ENCODE results near the gene CDC37L1.
"Not testable (repeated sequence)": the region's sequence is repeated elsewhere in the genome, so short reads cannot be mapped to it uniquely, and the experiment has no call there.

Gene CDC37L1

DNA sequence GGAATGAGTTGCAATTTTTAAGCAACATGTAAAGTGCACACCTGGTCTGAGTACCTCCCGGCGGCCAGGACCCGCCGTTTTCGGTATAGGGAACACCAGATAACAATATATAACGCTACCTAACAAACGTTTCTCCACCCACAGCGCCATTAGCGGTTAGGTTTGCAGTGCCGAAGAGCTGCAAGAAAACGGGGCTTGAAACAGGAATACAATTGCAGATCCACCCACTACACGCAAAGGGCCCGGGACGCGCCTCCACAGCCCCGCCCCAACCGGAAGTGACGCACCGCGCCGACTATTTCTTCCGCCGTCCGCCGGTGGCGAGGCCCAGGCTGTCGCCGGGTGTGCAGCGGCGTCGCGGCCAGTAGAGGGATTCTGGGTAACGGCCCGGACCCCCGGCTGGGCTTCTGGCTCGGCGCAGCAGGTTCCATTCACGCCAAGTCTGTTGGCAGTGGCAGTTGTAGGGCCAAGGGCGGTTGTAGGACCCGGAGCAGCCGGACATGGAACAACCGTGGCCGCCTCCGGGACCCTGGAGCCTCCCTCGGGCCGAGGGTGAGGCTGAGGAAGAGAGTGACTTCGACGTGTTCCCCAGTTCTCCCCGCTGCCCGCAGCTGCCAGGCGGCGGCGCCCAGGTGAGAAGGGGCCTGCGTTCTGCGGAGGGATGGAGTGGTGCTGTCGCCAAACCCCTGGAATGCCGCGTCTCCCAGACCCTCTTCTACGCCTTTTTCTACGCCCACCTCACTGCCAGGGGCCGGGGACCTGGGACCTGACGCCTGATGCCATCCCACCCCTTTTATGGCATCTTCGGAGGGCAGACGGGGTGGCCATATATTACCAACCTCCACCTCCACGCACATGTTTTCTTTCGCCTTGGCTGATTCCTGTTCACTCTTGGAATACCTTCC is at the start of gene CDC37L1:
Gene CDC37L1, plus strand, starts transcription at position 302 of the 905 bp plus-strand sequence. Its CDS starts 199 bp downstream, at position 501.
- no peaks in the 10 kb centered on the region for H3K9me3 Mint-ChIP-seq
- H3K27ac Mint-ChIP-seq = no peak within 1 kb of the TSS
- peaks cover 9% of the 10 kb centered on the region for H3K36me3 Mint-ChIP-seq
- peak; percentile 95 for ATAC-seq (ENCODE audit: low read depth)
- no peak within 1 kb of the TSS for H3K4me3 Mint-ChIP-seq
- peak; percentile 99 for DNase-seq (ENCODE audit: low spot score in 2 of 2)
- peaks cover 11% of the 10 kb centered on the region for H3K4me1 Mint-ChIP-seq
- peaks cover 1% of the 10 kb centered on the region for H3K27me3 Mint-ChIP-seq

DNA sequence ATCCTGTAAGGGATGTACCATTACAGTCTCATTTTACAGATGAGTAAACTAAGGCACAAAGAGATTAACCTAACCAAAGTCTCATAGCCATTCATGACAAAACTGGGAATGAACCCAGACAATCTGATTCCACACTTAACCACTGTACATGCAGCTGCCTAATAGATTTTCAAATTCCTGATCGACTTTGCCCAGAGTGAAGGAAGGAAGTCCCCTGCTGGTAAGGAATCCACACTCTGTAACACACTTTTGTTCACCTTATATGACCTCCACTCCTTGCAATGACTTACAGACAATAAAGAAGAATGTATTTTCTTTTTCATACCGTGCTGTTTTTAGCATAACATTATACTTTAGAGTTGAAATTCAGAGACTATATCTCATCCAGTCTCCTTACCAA is 48.5 kb upstream of the CDC37L1 start:
- ATAC-seq (ENCODE audit: low read depth) (no peak), DNase-seq (ENCODE audit: low spot score in 2 of 2) (no peak)
- no peaks in the 10 kb centered on the region for H3K36me3 Mint-ChIP-seq
- no peaks in the 10 kb centered on the region for H3K4me1 Mint-ChIP-seq
- no peaks in the 10 kb centered on the region for H3K9me3 Mint-ChIP-seq
- no peaks in the 10 kb centered on the region for H3K27me3 Mint-ChIP-seq
- H3K27ac Mint-ChIP-seq = no peak overlapping the region
- H3K4me3 Mint-ChIP-seq = no peak overlapping the region

DNA sequence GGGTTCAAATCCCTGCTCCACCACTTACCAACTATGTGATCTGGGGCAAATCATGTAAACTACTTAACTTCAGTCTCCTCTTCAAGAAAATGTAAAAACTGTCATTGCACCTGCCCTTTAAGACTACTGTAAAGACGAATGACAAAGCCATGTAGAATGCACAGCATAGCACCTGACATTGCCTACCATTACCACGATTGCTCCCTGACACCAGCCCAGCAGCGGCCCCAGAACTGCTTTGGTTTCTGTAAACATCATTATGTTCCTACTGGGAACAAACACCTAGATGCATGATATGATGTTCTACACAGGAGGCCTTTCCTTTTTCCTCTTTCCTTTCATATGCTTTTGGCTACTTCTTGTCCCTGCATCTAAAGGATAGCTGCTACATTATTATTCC is 40.4 kb upstream of the CDC37L1 start:
- H3K4me3 Mint-ChIP-seq = no peak overlapping the region
- no peaks in the 10 kb centered on the region for H3K9me3 Mint-ChIP-seq
- no peaks in the 10 kb centered on the region for H3K4me1 Mint-ChIP-seq
- H3K27me3 Mint-ChIP-seq = peaks cover 9% of the 10 kb centered on the region
- no peaks in the 10 kb centered on the region for H3K36me3 Mint-ChIP-seq
- DNase-seq (ENCODE audit: low spot score in 2 of 2) = no peak
- ATAC-seq (ENCODE audit: low read depth) = no peak
- no peak overlapping the region for H3K27ac Mint-ChIP-seq

DNA sequence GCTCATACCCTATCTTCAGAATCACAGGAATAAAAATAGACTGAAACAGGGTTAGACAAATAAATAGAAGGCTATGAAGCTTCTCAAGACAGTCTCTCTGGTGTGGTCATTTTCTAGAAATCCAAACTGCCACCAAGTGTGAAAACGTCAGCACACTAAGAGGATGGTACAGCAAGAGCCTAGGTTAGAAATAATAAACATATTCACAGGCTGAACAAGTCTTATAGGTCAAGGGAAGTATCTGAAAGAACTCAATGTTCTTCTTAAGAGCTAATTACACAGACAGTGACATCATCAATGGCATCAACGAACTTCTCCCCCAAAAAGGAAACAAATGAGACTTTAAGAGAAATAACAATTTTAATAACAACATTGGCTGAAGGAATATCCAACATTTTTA is 39.9 kb upstream of the CDC37L1 start:
- H3K27me3 Mint-ChIP-seq = peaks cover 9% of the 10 kb centered on the region
- no peaks in the 10 kb centered on the region for H3K36me3 Mint-ChIP-seq
- H3K27ac Mint-ChIP-seq = no peak overlapping the region
- H3K9me3 Mint-ChIP-seq = no peaks in the 10 kb centered on the region
- no peaks in the 10 kb centered on the region for H3K4me1 Mint-ChIP-seq
- ATAC-seq (ENCODE audit: low read depth) (no peak), DNase-seq (ENCODE audit: low spot score in 2 of 2) (no peak)
- no peak overlapping the region for H3K4me3 Mint-ChIP-seq

DNA sequence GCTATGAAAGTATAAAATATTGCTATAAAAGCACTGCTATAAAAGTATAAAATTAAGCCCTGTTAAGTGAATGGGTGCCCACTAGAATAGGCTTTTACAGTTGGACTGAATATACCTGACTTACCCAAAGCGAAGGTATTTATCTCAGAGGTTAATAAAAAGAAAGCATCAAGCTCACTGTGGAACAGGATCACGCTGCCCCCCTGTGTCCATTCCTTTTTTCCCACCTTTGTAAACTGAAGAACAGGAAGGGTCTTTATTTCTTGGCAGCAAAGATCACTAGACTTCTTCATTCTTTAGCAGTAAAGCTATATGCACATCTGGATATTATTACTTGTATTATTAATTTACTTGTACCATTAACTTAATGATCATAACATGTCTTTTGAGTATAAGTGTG is 39.3 kb upstream of the CDC37L1 start:
- Mint-ChIP-seq H3K4me1 (peaks cover 2% of the 10 kb centered on the region), H3K9me3 (no peaks in the 10 kb centered on the region), H3K4me3 (no peak overlapping the region), H3K27me3 (peaks cover 9% of the 10 kb centered on the region), H3K36me3 (no peaks in the 10 kb centered on the region), H3K27ac (no peak overlapping the region)
- DNase-seq (ENCODE audit: low spot score in 2 of 2) (no peak), ATAC-seq (ENCODE audit: low read depth) (no peak)

DNA sequence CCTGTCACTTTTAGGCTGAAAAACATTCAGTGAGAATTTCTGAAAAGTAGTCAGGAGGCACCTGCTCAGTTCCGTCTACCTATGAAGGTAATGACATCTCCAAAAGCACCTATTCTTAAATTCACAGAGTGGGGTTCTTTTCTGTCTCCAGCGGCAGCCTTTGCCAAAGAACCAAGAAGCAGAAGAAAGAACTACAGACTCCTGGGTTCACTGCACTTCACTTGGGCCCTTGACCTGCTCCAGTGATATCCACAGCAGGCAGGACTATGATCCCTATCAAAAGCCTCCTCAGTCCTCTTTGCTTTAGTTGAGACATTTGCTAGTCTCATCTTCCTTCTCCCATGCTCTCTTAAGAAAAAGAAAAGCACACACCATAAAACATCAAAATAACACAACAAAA is 37.0 kb upstream of the CDC37L1 start:
- H3K4me3 Mint-ChIP-seq = no peak overlapping the region
- no peak for ATAC-seq (ENCODE audit: low read depth)

DNA sequence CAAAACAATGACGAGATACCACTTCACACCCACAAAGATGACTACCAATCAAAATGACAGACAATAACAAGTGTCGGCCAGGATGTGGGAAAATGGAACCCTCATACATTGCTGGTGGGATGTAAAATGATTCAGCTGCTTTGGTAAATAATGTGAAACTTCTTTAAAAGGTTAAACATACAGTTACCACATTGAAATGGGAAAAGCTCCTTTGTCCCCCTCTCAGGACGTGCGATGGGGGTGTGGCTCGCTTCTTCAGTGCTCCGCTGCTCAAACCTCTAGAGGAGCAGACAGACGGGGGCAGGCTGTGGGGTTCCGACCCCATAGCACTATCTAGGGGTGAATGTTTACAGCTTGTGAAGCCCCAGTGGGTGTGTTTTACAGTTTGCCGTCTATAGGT is 25.3 kb upstream of the CDC37L1 start:
- no peak for ATAC-seq (ENCODE audit: low read depth)

More for the DNA sequence above, 37.0 kb upstream of the CDC37L1 start:
- no peak overlapping the region for H3K27ac Mint-ChIP-seq
- DNase-seq (ENCODE audit: low spot score in 2 of 2) = no peak
- H3K27me3 Mint-ChIP-seq = peaks cover 3% of the 10 kb centered on the region
- no peaks in the 10 kb centered on the region for H3K9me3 Mint-ChIP-seq
- H3K4me1 Mint-ChIP-seq = peaks cover 2% of the 10 kb centered on the region
- no peaks in the 10 kb centered on the region for H3K36me3 Mint-ChIP-seq

DNA sequence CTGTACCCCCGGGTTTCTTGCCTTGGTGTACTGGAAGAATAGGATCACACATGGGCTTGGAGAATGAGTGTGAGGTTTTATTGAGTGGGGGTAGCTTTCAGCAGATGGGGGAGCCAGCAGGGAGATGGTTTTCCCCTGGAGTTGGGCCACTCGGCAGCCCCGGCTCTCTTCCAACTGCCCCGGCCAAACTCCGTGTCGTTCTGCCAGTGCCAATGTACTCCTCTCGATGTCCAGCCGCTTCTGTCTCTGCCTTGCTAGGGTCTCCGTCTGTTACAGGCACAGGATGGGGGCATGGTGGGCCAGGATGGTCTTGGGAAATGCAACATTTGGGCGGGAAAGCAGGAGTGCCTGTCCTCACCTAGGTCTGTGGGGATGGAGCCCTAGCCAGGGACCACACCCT is 24.8 kb upstream of the CDC37L1 start:
- Mint-ChIP-seq H3K36me3 (no peaks in the 10 kb centered on the region), H3K9me3 (no peaks in the 10 kb centered on the region), H3K4me1 (no peaks in the 10 kb centered on the region), H3K4me3 (no peak overlapping the region), H3K27me3 (peaks cover 7% of the 10 kb centered on the region), H3K27ac (no peak overlapping the region)
- no peak for DNase-seq (ENCODE audit: low spot score in 2 of 2)
- no peak for ATAC-seq (ENCODE audit: low read depth)

More for the DNA sequence above, 25.3 kb upstream of the CDC37L1 start:
- Mint-ChIP-seq H3K36me3 (no peaks in the 10 kb centered on the region), H3K27ac (no peak overlapping the region), H3K27me3 (peaks cover 7% of the 10 kb centered on the region), H3K4me3 (no peak overlapping the region), H3K9me3 (no peaks in the 10 kb centered on the region), H3K4me1 (no peaks in the 10 kb centered on the region)
- DNase-seq (ENCODE audit: low spot score in 2 of 2) = no peak

DNA sequence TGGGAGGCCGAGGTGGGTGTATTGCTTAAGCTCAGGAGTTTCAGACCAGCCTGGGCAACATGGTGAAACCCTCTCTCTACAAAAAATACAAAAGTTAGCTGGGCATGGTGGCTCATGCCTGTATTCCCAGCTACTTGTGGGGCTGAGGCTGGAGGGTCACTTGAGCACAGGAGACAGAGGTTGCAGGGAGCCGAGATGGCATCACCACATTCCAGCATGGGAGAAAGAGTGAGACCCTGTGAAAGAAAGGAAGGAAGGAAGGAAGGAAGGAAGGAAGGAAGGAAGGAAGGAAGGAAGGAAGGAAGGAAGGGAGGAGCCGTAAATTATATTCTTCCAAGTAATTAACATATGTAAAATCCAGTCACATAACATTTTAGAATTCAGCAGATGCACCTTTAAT is 23.2 kb upstream of the CDC37L1 start:
- not testable (repeated sequence) for H3K27ac Mint-ChIP-seq; H3K36me3 Mint-ChIP-seq; ATAC-seq (ENCODE audit: low read depth); H3K4me3 Mint-ChIP-seq; DNase-seq (ENCODE audit: low spot score in 2 of 2); H3K27me3 Mint-ChIP-seq; H3K4me1 Mint-ChIP-seq; H3K9me3 Mint-ChIP-seq

DNA sequence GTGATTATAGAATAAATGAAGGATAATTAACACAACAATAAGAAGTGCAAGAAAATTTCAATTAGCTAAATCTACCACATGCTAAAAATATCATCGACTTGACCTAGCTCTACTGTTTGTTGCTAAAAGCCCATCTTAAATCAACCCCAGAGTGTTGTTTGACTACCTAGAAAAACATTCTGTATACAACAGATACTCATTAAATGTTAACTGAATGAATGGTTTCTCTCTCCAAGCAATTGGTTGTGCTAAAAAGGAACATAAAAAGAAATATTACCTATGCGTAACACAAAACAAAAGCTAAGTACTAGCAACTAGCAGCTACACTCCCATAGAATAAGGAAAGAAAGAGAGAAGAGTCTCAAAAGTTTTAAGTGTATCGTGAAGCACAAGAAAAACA is 22.7 kb upstream of the CDC37L1 start:
- ATAC-seq (ENCODE audit: low read depth) (no peak), DNase-seq (ENCODE audit: low spot score in 2 of 2) (no peak)
- H3K4me3 Mint-ChIP-seq = no peak overlapping the region
- H3K27me3 Mint-ChIP-seq = no peaks in the 10 kb centered on the region
- H3K9me3 Mint-ChIP-seq = no peaks in the 10 kb centered on the region
- no peak overlapping the region for H3K27ac Mint-ChIP-seq
- H3K36me3 Mint-ChIP-seq = no peaks in the 10 kb centered on the region
- peaks cover 2% of the 10 kb centered on the region for H3K4me1 Mint-ChIP-seq

DNA sequence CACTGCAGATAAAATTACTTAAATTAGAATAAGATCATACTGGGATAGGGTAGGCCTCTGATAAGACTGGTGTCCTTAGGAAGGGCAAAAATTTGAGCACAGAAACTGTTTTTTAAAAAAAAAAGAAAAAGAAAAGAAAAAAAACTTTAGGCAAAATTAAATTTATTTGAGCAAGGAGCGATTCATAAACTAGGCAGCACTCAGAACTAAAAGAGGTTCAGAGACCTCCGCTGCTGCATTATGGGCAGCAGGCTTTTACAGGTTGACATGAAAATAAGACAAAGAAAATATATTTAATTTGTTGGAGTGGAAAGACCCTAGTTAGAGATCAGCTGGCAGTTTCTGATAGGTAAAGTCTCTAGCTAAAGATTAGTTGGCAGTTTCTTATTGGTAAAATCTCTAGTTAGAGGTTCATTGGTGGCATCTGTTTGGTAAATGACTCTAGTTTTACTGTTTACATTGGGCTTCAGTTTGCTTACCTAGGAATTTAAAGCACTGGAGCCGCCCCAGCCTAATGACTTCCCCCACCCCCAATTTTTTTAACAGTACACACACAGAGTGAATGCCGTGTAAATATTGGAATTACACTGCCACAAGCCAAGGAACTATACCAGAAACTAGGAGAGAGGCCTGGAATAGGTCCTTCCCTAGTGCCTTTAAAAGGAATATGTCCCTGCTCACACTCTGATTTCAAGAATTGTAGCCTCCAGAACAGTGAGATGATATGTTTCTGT is 21.8 kb upstream of the CDC37L1 start:
- H3K36me3 Mint-ChIP-seq = no peaks in the 10 kb centered on the region
- DNase-seq (ENCODE audit: low spot score in 2 of 2) = no peak
- ATAC-seq (ENCODE audit: low read depth) = no peak
- no peaks in the 10 kb centered on the region for H3K27me3 Mint-ChIP-seq
- H3K4me1 Mint-ChIP-seq = peaks cover 7% of the 10 kb centered on the region
- H3K9me3 Mint-ChIP-seq = no peaks in the 10 kb centered on the region
- H3K27ac Mint-ChIP-seq = no peak overlapping the region
- no peak overlapping the region for H3K4me3 Mint-ChIP-seq

DNA sequence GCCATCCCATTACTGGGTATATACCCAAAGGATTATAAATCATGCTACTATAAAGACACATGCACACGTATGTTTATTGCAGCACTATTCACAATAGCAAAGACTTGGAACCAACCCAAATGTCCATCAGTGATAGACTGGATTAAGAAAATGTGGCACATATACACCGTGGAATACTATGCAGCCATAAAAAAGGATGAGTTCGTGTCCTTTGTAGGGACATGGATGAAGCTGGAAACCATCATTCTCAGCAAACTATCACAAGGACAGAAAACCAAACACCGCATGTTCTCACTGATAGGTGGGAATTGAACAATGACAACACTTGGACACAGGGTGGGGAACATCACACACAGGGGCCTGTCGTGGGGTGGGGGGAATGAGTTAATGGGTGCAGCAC is 18.7 kb upstream of the CDC37L1 start:
- not testable (repeated sequence) for H3K4me3 Mint-ChIP-seq; H3K27me3 Mint-ChIP-seq; DNase-seq (ENCODE audit: low spot score in 2 of 2); H3K9me3 Mint-ChIP-seq; H3K36me3 Mint-ChIP-seq; ATAC-seq (ENCODE audit: low read depth); H3K27ac Mint-ChIP-seq
- peaks cover 32% of the 10 kb centered on the region for H3K4me1 Mint-ChIP-seq

DNA sequence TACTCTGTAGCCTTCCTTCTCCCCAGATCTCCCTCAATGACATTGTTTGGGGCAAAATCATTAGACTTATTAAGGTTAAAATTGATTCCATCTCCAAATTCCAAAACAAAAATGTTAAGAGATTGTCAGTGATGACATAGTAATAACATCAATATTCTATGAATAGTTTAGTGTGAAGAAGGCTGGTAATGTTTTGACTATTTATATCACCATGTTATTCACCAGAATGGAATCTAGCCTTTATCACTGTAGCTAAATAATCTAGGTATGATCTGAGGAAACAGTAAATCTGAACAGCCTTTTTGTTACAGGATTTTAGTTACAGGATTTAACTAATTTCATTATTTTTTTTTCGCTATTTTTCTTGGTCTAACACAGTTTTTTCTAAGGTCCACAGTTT is 18.2 kb upstream of the CDC37L1 start:
- DNase-seq (ENCODE audit: low spot score in 2 of 2) = no peak
- Mint-ChIP-seq H3K9me3 (no peaks in the 10 kb centered on the region), H3K27ac (no peak overlapping the region), H3K36me3 (no peaks in the 10 kb centered on the region), H3K27me3 (no peaks in the 10 kb centered on the region), H3K4me3 (no peak overlapping the region), H3K4me1 (peaks cover 37% of the 10 kb centered on the region)
- ATAC-seq (ENCODE audit: low read depth) = no peak

DNA sequence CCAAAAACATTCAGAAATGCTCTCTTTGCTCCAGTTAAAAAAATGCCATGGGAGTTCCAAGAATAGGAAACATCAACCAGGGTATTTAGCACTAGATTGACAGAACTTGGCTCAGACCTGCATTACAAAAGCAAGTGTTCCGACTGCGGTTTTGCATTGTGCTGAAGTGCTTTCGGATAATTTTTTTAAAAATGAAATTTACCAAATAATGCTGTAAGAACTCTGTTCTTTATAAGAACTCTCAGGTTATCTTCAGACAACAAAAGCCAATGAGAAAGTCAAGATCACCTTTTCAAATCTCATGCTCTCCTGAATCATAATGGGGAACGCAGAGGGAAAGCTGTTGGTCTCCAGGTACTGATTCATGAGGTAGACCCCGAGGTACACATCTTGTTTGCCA is 17.8 kb upstream of the CDC37L1 start:
- H3K4me3 Mint-ChIP-seq = peak overlapping the region; percentile 87
- DNase-seq (ENCODE audit: low spot score in 2 of 2) = no peak
- H3K27ac Mint-ChIP-seq = peak overlapping the region; percentile 68
- no peaks in the 10 kb centered on the region for H3K27me3 Mint-ChIP-seq
- peaks cover 41% of the 10 kb centered on the region for H3K4me1 Mint-ChIP-seq
- no peaks in the 10 kb centered on the region for H3K9me3 Mint-ChIP-seq
- H3K36me3 Mint-ChIP-seq = no peaks in the 10 kb centered on the region
- no peak for ATAC-seq (ENCODE audit: low read depth)

Data from memory B cell (primary cell).